Kidney capillary endothelial cell (primary cell): ENCODE measurements around the gene PPFIA4.
"Not testable (repeated sequence)": the region's sequence is repeated elsewhere in the genome, so short reads cannot be mapped to it uniquely, and the experiment has no call there.

Experiments used
- DNase-seq: peaks from one replicate; pipeline ENCODE4 v3.0.0-alpha.2; 2018; ENCODE audit warnings: low spot score

PPFIA4 gene

DNA sequence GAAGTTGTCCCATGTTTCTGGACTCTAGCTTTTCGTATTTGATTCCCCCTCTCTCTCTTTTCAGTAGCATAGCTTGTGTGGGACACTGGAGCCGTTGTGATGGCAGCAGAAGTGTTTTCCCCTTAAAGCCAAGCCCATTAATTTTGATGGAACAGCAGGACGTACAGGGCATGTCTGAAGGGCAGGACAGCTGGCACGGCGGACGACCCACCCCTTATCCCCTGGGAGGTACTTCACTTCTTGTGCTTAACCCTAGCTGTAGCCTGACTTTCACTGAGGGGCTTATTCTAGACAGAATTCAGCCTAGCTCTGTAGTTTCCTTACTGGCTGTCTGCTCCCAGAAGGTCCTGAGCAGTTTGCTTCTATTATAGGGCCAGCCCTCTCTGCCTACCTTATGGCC lies 8.6 kb upstream of the PPFIA4 start:
- DNase-seq: no peak

GRCh38 chr1:203022855-203023254 lies 3.4 kb upstream of the PPFIA4 start:
- DNase-seq: not testable (repeated sequence)

DNA sequence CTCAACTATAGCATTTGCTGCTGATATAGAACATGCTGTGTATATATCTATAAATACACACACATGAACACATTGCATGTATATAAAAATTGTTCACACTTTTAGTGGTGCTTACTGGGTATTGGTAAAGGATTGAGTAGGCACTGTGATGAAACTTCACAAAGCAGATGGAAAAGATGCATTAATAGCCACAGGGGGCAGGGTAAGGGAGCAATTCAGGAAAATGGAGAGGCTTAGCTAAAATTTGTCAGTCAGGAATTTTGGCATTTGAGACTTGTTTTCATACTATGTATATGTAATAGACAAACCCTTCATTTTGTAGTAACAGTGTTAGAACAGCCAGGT lies 633 bp upstream of the PPFIA4 start:
- no peak for DNase-seq

DNA sequence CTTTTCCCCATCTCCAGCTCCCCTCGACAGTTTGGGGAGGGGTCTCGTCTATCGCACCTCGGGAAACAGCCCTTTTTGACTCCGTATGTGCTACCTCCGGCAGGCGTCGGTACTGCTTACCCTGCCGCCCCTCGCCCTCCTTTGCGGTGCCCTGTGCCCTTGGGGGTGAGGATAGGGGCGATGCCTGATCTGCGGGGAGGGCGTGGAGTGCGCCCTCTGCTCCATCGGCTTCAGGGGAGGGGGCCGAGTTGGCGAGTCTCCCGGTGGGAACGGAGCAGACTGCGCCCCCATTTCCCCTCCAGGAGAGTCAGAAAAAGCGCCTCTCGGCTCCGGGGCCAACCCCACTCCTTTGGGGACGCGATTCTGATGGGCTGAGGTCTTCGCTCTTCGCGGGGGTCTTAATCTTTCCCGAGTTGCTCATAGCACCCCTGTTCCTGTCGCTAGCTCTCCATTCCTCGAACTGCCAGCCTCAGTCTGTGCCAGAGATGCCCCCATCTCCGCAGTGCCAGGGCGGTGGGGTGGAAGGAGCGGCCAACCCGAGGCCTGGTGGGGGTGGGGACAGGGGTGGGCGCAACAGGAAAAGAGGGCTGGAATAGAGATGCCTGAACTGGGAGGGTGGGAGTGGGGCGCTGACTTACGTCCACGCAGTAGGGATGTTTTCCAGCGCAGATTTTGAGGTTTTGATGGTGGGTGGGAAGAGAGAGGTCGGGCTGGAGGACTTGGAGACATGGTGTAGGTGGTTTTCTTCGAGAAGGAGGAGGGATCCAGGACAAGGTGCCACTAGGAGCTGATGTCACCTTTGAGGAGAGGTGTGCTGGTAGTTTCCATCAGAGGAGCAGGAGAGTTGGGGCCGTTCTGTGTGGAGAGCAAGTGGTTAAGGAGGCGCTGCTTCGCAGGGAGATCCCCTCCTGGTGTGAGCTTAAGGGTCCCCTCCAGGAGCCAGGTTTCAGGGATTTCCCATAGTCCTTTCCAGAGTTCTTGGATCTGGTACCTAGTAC lies 674 bp downstream of the PPFIA4 start:
- no peak for DNase-seq

DNA sequence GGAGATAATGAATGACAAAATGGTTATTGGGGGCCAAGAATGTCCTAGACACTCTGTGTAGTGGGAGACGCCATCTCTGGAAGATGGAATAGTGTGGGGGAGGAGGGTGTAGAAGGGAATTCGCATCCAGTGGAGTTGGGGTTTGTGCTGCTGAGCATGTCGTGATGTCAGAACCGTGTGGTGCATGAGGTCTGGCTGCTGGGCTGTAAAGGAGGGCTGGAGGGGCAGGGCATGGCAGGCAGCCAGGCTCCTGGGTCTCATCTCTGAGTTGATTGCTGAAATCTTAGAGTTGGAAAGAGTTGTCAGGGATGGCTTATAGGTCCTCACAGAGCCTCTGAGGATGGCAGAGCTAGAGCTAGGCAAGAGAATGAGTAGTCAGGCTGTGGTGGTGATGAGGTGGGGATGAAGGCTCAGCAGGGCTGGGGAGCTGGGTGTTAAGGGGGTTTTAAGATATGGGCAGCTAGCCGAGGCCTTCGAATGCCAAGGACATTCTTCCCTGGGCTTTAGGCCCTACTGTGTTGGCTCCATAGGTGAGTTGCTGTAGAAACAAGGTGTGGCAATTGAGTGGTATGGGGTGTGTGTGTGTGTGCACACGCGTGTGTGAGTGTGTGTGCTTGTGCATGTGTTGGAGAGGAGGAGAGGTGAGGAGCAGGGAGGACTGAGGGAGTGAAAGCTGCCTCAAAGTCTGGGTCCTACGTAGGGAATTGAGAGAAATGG lies 1.9 kb downstream of the PPFIA4 start:
- DNase-seq: no peak

DNA sequence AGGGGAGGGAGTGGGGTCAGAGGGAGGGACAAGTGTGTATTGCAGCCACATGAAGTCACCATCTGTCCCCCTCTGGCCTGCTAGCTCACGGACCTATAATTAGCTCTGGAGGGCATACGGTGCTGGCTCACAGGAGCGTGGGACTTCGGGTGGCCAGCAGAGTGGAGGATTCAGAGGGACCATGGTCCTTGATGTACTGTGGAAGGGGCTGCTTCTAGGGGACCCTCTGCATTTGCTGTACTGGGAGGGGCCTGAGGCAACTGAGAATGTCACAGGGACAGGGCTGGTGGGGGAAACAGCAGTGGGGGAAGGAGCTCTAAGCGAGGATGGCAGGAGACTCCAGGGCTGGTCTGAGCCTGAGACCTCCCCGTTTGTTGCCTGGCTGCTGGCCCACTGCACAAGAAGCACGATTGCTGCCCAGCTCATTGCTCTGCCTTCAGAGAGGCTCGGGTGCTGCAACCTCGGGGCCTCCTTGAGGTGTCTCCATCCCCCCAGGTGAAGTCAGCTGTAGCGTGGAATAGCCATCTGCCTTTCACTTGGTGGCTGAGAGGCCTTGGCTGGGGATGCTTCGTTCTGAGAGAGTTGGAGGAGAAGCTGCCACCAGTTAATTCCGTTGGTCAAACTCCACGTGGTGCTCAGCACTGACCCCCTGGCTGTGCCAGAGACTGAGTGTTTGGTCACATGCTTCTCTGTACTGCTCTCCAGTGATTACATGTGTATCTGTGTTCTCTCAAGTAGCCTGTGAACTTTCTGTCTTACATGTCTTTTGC lies 2.7 kb downstream of the PPFIA4 start:
- no peak for DNase-seq

GRCh38 chr1:203031467-203031866 lies 5.2 kb downstream of the PPFIA4 start:
- DNase-seq: no peak

DNA sequence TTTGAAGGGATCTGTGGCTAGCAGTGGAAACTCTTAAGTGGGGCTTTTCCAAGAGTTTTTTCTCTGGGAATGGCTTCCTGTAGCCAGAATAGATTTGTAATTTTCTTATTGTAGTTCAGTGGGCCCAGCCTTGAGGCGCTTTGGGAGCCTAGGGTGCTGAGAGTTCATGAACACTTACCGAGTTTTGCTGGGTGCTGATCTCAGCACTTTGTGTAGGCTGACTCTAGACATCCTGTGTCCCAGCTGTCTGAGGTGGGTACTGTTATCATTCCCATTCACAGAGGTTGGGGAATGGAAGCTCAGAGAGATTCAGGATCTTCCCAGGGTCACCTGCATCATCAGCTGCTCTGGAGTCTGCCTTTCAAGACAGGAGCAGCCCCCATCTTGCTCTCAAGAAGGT lies 7.0 kb downstream of the PPFIA4 start:
- no peak for DNase-seq

DNA sequence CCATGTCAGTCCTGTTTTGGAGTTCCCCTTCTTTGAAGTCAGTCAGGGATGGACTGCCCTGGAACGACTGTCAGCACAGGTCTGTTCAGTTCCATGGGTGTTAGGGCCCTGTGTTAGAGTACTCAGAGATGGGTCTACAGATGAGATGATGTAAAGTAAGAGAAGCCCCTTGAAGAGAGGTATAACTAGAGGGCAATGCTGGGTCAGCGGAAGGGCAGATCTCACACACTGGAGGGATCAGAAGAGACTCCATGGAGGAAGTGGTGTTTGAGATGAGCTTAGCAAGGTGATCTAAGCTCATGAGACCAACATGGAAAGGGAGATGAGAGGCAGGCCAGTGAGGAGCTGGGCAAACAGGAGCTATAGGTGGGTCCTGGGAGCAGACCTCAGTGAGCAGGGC lies 7.6 kb downstream of the PPFIA4 start:
- no peak for DNase-seq

DNA sequence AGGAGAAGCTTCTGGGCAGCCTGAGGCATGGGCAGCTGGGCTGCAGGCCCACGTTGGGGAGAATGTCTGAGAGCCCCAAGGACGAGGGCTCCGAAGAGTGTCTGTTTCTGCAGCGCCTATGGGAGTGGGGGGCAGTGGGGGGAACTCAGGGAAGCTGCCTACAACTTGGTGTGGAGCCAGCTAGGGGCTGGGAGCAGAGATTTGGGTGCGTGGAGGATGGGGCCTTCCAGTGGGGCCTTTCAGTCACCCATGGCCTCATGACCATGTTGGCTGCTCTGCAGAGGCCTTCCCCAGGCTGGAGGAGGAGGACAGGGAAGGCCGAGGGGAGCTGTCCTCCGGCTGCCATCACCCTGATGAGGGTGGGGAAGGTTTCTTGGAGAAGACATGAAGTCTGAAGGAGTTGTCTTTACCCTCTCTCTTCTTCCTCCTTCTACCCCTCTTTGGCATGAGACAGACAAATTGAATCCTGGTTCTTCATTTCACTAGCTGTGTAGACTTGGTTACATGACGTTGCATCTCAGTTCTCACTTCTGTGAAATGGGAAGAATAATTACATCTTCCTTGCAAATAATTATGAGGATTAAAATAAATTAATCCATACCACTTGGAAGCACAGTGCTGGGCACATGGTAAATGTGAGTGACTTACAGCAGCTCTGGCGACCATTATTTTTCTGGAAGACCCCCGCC lies 8.3 kb downstream of the PPFIA4 start:
- DNase-seq: no peak

DNA sequence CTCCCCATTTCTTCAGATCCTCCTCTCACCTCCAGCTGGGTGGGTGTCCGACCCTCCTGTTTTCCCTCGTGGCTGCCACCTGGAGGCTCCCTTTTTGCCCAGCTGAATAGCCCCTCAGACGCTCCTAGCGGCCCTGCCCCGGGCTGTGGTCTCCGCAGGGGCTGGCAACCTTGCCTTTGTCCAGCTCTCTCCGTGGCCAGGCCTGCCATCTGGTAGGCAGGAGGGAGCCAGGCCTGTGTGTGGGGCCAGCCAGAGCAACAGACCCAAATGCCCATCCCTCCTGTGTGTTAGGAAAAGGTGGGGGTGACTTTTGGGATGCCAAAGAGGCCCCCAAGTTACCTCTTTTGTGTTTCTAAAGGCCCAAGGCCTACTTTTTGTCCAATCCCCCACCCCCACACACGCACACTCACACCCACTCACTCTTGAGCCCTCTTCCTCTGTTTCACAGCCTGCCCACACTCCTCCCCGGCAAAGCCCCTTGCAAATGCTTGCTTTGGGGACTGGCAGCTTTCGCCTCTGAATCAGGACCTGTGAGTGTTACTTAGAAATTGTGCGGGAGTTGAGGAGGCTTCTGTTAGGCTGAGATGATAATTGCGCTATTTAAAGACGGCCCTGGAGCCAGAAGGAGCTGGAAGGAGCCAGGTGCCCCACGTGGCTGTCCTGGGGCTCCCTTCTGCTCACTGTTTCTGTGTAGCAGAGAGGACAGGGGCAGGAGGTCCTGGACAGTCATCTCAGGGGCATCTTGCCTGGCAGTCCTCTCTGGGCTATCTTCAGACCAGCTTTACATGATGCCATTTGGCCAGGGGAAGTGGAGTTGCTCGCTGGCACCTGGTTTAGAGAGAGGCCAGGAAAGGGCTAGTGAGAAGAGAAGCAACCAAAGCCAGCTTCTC lies 9.1 kb downstream of the PPFIA4 start:
- no peak for DNase-seq

- DNase-seq: no peak
These were observed 9.8 kb downstream of the PPFIA4 start for GRCh38 chr1:203036135-203036534.

DNA sequence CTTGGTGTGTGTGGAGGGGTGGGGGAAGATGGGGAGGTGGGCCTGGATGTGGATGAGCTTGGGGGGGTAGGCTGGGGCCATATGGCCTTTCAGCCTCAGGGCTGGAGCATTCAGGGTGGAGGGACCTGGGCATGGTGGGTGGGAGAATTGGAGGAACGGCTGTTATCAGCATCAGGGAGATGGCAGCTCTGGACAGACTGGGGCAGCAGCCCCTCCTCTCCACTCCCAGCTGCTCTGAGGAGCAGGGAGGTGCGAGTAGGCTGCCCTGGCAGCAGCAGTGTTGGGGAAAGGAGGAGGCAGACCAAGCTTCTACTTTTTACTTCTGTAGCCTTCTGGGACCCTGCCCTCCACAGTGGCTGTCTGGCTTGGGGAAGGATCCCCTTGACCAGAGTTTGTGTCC lies 10.2 kb downstream of the PPFIA4 start:
- DNase-seq: no peak

DNA sequence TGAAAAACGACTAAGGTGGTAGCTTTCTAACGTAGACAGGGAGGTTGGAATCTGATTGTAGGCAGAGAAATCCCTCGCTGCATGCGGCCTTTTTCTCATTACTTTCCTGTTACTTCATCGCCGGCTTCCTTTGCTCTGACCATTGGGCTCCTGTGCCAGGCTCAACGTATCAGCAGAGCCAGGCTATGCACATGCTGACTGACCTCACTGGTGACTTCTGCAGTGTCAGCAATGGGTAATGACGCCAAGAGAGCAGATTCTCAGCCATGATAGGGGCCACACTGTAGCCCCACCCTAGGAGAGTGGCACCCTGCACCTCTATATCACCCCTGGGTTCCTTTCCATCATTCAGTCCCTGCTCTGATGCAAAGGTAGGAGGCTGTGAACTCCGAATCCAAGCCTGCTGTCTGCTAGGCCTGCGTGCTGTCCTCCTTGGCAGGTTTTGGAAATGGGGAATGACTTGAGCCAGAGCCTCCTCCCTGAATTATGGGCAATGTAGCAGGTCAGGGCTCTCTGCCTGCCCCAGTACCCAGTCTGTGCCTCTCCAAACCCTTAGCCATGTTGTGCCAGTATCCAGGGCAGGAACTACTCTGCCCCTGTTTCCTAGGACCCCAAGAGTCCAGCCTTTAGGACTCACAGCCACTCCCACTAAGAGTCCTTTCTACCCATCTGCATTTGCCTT lies 11.4 kb downstream of the PPFIA4 start:
- DNase-seq: no peak

DNA sequence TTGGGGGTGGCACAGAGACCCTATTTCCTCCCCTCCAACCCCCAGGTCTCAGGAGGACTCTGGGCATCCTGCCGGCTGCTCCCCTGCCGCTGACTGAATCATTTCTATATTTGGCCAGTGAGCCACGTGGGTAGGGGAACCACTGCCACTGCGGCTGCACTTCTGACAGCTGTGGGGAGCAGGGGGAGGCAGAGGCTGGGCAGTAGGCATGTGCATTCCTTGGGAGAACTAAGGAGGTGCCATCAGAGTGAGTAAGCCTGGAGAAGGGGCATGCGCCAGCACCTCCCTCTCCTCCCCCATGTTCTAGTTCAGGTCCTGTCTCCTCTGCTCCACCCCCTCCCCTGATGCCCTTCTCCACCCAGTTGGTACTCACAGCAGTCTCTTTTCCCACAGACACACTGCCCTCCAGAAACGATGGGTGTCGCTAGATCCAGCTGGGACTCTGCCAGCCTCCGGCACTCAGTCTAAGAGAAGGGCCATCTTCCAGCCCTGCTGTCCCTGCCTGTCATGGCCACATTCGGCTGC lies 12.0 kb downstream of the PPFIA4 start:
- no peak for DNase-seq

GRCh38 chr1:203038891-203039608 lies 12.8 kb downstream of the PPFIA4 start:
- peak; percentile 63 for DNase-seq

- DNase-seq: no peak
These were observed 13.6 kb downstream of the PPFIA4 start for GRCh38 chr1:203039609-203040512.

DNA sequence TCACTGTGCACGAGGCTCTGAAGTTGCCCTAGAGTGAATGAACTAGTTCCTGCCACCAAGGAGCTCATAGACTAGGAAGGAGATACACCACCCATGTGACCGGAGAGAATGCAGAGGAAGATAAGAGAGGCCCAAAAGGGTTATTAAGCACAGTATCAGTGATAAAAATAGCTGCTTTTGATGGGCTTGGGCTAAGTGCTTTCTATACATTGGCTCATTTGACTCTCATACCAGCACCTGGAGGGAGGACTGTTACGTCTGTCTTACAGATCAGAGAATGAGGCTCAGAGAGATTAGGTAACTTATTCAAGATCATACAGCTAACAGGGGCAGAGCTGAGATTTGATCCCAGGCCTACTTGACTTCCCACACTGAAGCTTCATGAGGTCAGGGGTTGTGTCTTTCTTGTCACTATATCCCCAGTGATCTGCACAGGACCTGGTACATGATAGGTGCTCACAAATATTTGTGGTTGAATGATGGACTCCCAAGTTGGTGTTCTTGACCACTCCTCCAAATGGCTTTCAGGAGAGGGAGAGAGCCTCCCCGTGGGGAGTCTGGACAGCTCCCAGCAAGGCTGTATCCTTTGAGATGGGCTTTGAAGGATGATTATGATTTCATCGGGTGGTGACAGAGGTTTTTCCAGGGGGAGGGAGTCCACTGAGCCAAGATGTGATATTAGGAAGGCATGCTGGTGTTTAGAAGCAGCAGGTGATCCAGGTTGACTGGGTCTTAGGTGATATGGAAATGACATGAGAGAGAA lies 14.4 kb downstream of the PPFIA4 start:
- DNase-seq: no peak
